ENCODE data around the gene BACH2. TPM values are rescaled to one million over a fixed set of nuclear protein-coding genes. Genes with fewer than 3 reads are reported as not detected.

BACH2 gene
- total and polyA plus RNA-seq, 9 of the 15 experiments (the other 6 are each of a cell fraction or from before 2014, with no cell fraction given): 0.06 to 3.1 (median 0.59) TPM

GRCh38 chr6:90168693-90169131 lies 127.9 kb downstream of the BACH2 start:
- ATAC-seq (no peak), DNase-seq (ENCODE audit: extremely low read depth in 1 of 4, low spot score in 3 of 4) (no peak), FAIRE-seq (no peak)
- H3K9me3 ChIP-seq (replicated peaks; ENCODE audit: control insufficient read depth, insufficient read depth, low read depth, low read length): no peaks in the 10 kb centered on the region
- no peak overlapping the region for H2AFZ ChIP-seq (ENCODE audit: low read depth, low read length)
- ChIA-PET POLR2A (interaction anchor here (0.8 kb wide), 1 partner anchor 16 kb away, joined by 3 read pairs; no protein-coding TSS in a partner anchor), CTCF (ENCODE audit: low intra/inter-chr PET ratio) (no interaction called here)
- H3K4me2 ChIP-seq (ENCODE audit: insufficient read depth, low read length): no peak overlapping the region
- H3K27ac ChIP-seq (ENCODE audit: extremely low read depth, low read depth, low read length): no peak overlapping the region
- WGBS (ENCODE audit: insufficient coverage, low coverage, missing lambda C conversion rate): 2% methylated on average over 4 of the region's 4 CpGs
- intact Hi-C loops (cut with micrococcal nuclease) (no loop called here), in situ Hi-C loops (cut with MboI) (loop anchor here (10.0 kb wide), 1 partner anchor 1014 kb away; no protein-coding TSS in a partner anchor)
- H3K4me3 ChIP-seq: no peak overlapping the region
- H3K36me3 ChIP-seq (ENCODE audit: control insufficient read depth, insufficient read depth, low read length): no peaks in the 10 kb centered on the region
- no peaks in the 10 kb centered on the region for H4K20me1 ChIP-seq (replicated peaks; ENCODE audit: control insufficient read depth, insufficient read depth, low read length)
- no peaks in the 10 kb centered on the region for H3K9me1 ChIP-seq (ENCODE audit: control insufficient read depth, insufficient read depth, low read length)
- no peaks in the 10 kb centered on the region for H3K4me1 ChIP-seq (replicated peaks in 1 of 2; ENCODE audit: control insufficient read depth in 2 of 2, insufficient read depth in 2 of 2, low read length in 2 of 2)
- no TSS peak for BruUV-seq (replicated peaks)
- H3K79me2 ChIP-seq (ENCODE audit: control insufficient read depth, insufficient read depth, low read length): no peaks in the 10 kb centered on the region
- no peak for TF ChIP-seq JUND (IDR thresholded peaks at IDR 0.05; ENCODE audit: borderline replicate concordance, low read depth, low read length)
- TF ChIP-seq JUND (tag; IDR thresholded peaks at IDR 0.05; ENCODE audit: borderline replicate concordance, low read depth, low read length): 0 out of 3 replicates have a peak, but pooled peaks have one; percentile 27
- TF ChIP-seq ATF7 (IDR thresholded peaks at IDR 0.05): peak; percentile 71
- TF ChIP-seq E4F1 (CRISPR knock-in tag; IDR thresholded peaks at IDR 0.05; ENCODE audit: borderline replicate concordance): no peak
- TF ChIP-seq ETV6 (IDR thresholded peaks at IDR 0.05; ENCODE audit: borderline replicate concordance in 1 of 2, low read depth in 2 of 2, low read length in 1 of 2): no peak
- TF ChIP-seq ETV6 (CRISPR knock-in tag; IDR thresholded peaks at IDR 0.05; ENCODE audit: borderline replicate concordance): no peak
- TF ChIP-seq, protein P1, sequence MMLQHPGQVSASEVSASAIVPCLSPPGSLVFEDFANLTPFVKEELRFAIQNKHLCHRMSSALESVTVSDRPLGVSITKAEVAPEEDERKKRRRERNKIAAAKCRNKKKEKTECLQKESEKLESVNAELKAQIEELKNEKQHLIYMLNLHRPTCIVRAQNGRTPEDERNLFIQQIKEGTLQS (IDR thresholded peaks at IDR 0.05): peak; percentile 78
- TF ChIP-seq, protein P1 (CRISPR knock-in tag; conservative IDR thresholded peaks at IDR 0.05): no peak
- H3K9ac ChIP-seq (ENCODE audit: insufficient read depth in 1 of 2, low read depth in 2 of 2, low read length in 2 of 2): no peak overlapping the region
- H3K27me3 ChIP-seq (ENCODE audit: control insufficient read depth in 2 of 2, insufficient read depth in 2 of 2, low read length in 2 of 2): no peaks in the 10 kb centered on the region

Measured in K562 (cell line).